ENCODE data around the gene ADK. TPM values are rescaled to one million over a fixed set of nuclear protein-coding genes. Genes with fewer than 3 reads are reported as not detected.

Gene ADK
- total and polyA plus RNA-seq, 2 of the 4 experiments (the other 2 are of a cell fraction) = 30.6 to 40.9 TPM

- peak; percentile 19; the same call in 1 of the 2 replicates for ATAC-seq (ENCODE audit: low read depth)
- POLR2A ChIA-PET (ENCODE audit: unreplicated experiment) = no interaction called here
- peaks cover 13% of the 10 kb centered on the region for H3K4me1 ChIP-seq (ENCODE audit: control insufficient read depth, insufficient read depth, low read length)
- peaks cover 4% of the 10 kb centered on the region for H3K9me1 ChIP-seq (ENCODE audit: insufficient read depth, low read length)
- H3K23ac ChIP-seq (ENCODE audit: low read depth, low read length) = no peak overlapping the region
- H4K20me1 ChIP-seq (ENCODE audit: insufficient read depth, low read length) = peaks cover 48% of the 10 kb centered on the region
- H2AK9ac ChIP-seq (replicated peaks; ENCODE audit: low read depth, low read length, poor library complexity) = no peak overlapping the region
- dilution Hi-C loops (cut with HindIII; ENCODE audit: low sequenced_read_pairs, unreplicated experiment) = no loop called here
- CTCF ChIA-PET = interaction anchor here (1.1 kb wide), 1 partner anchor 20 kb away, joined by 3 read pairs; no protein-coding TSS in a partner anchor
- 95% methylated on average over 3 of the region's 3 CpGs; no CpG with 5 or more reads in 1 of the 2 experiments for WGBS, 2 experiments (ENCODE audit: extremely low coverage in 2 of 2, insufficient read length in 1 of 2)
- no peak overlapping the region for H4K91ac ChIP-seq (ENCODE audit: insufficient read depth, low read depth, low read length)
- H3K27ac ChIP-seq (ENCODE audit: insufficient read depth, low read length) = no peak overlapping the region
- H2BK120ac ChIP-seq (ENCODE audit: low read depth, low read length) = no peak overlapping the region
- H2BK20ac ChIP-seq (ENCODE audit: low read depth, low read length) = no peak overlapping the region
- no peak overlapping the region for H3K14ac ChIP-seq (replicated peaks; ENCODE audit: low read depth, low read length)
- H3K79me1 ChIP-seq (ENCODE audit: low read depth in 1 of 2, low read length in 2 of 2) = peaks cover 31 to 67% of the 10 kb centered on the region in 2 experiments; a peak in 3 of 4 replicates
- H4K5ac ChIP-seq (ENCODE audit: low read depth, low read length) = no peak overlapping the region
- peaks cover 66% of the 10 kb centered on the region for H3K36me3 ChIP-seq (ENCODE audit: control insufficient read depth, insufficient read depth, low read length)
- no peak for DNase-seq
- in situ Hi-C loops (cut with MboI; ENCODE audit: low sequenced_read_pairs) = no loop called here
- no peak overlapping the region for H2AFZ ChIP-seq (replicated peaks; ENCODE audit: low read length, poor library complexity)
- no peak overlapping the region for H4K8ac ChIP-seq (ENCODE audit: low read depth in 2 of 2, low read length in 2 of 2)
- intact Hi-C loops (cut with micrococcal nuclease) = no loop called here
- H3K4me3 ChIP-seq (ENCODE audit: insufficient read depth, low read depth, low read length) = no peak overlapping the region
- no peak overlapping the region for H3K4me2 ChIP-seq (ENCODE audit: low read depth, low read length)
- H3K4ac ChIP-seq (ENCODE audit: low read depth, low read length) = no peak overlapping the region
- no peak overlapping the region for H2BK15ac ChIP-seq (ENCODE audit: low read depth, low read length)
- H3K9ac ChIP-seq (ENCODE audit: low read depth, low read length) = no peak overlapping the region
- no peak overlapping the region for H2BK5ac ChIP-seq (ENCODE audit: low read depth, low read length, poor library complexity, severe bottlenecking)
- TF ChIP-seq ELK1 (IDR thresholded peaks at IDR 0.05; ENCODE audit: borderline replicate concordance, low read depth, low read length) (no peak), MAFK (IDR thresholded peaks at IDR 0.05; ENCODE audit: low read depth, low read length) (no peak), USF2 (IDR thresholded peaks at IDR 0.05; ENCODE audit: low read depth, low read length) (no peak), RCOR1 (IDR thresholded peaks at IDR 0.05; ENCODE audit: insufficient replicate concordance, low read length) (no peak), RAD21 (IDR thresholded peaks at IDR 0.05; ENCODE audit: low read length) (no peak), RFX5 (IDR thresholded peaks at IDR 0.05; ENCODE audit: low read depth, low read length) (no peak), NFE2L2 (IDR thresholded peaks at IDR 0.05; ENCODE audit: low read depth, low read length) (no peak)
- H3K18ac ChIP-seq (ENCODE audit: low read depth, low read length) = no peak overlapping the region
- H2AK5ac ChIP-seq (ENCODE audit: low read depth, low read length) = no peak overlapping the region
- BruUV-seq (replicated peaks) = no TSS peak
- H3K9me3 ChIP-seq (ENCODE audit: control insufficient read depth, insufficient read depth, low read length) = no peaks in the 10 kb centered on the region
- H3K56ac ChIP-seq (ENCODE audit: extremely low read depth, insufficient read depth, low read length) = no peak overlapping the region
- H3K27me3 ChIP-seq (ENCODE audit: control insufficient read depth, insufficient read depth, low read length) = no peaks in the 10 kb centered on the region
Observed at GRCh38 chr10:74118804-74119203, 32.2 kb upstream of the ADK start.

Measured in IMR-90 (cell line).